ENCODE measurements around the gene KCMF1. TPM values are rescaled to one million over a fixed set of nuclear protein-coding genes. Genes with fewer than 3 reads are reported as not detected.

The KCMF1 gene
- total RNA-seq, 3 donors from 2014 or later = 73.0 to 95.2 (median 85.0) TPM

DNA sequence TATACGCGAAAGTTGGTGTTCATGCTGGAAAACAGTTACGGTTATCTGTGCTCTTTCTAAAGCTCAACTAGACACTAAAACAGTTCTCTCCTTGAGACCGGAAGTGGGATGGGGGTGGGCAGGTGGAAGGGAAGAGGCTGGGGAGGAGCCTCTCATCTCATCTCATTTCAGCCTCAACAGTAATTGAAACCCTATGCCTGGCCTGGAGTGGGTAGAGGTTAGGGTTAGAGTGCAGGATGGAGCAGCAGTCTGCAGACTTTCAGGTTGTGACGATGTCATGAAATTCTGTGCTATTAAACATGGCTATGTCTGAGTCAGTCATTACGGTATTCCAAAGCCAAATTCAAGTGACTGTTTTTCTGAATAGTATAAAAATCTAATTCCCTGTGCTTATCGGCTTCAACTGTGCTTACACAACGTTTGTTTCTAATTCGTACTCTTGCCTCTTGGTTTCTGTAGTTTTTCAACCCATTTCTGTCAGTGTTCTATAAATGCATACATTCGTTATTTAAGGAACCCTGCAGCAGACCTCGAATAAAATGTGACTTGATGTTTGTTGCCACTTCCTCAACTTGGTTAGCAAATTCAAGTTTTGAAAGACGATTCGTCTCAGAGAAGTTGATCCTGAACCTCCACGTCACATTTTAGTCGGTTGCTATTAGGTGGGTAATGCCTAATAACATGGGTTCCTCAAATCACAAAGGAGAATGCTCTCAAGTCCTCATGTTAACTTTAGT lies 86.4 kb downstream of the KCMF1 start:
- ATAC-seq (no peak), DNase-seq (no peak)
- Histone ChIP-seq H3K4me1 (ENCODE audit: low read depth) (peaks cover 6% of the 10 kb centered on the region), H3K4me3 (no peak overlapping the region), H3K9me3 (no peaks in the 10 kb centered on the region), H3K36me3 (ENCODE audit: low read depth) (no peaks in the 10 kb centered on the region)
- TF ChIP-seq CTCF (IDR thresholded peaks at IDR 0.05) = no peak
- intact Hi-C loops (cut with DNase I, micrococcal nuclease) = loop anchor here in 1 of 2 donors (10.0 kb wide), 1 partner anchor 247 kb away; no protein-coding TSS in a partner anchor

DNA sequence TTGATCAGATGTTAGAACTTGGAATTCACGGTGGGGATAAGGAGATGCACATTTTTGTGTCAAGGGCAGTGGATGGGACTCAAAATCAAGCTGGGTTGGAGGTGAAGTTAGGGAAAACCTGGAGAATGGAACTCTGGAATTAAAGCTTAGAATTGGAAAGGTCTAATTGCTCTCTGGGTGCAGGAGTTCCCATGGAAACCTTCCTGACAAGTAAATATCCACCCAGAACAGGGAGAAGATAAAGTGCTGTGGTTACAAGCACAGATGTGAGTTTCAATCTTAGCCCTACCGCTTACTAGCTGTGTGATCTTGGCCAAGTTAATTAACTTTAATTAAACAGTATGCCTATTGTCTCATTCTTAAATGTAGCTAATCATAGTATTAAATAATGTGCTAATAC lies 90.9 kb downstream of the KCMF1 start:
- DNase-seq (no peak), ATAC-seq (no peak)
- no peaks in the 10 kb centered on the region for H3K36me3 ChIP-seq (ENCODE audit: low read depth)
- no peaks in the 10 kb centered on the region for H3K4me1 ChIP-seq (ENCODE audit: low read depth)
- H3K4me3 ChIP-seq = no peak overlapping the region
- intact Hi-C loops (cut with DNase I, micrococcal nuclease) = loop anchor here in 1 of 2 donors (10.0 kb wide), 1 partner anchor 223 kb away; no protein-coding TSS in a partner anchor
- no peaks in the 10 kb centered on the region for H3K9me3 ChIP-seq
- no peak for TF ChIP-seq CTCF (IDR thresholded peaks at IDR 0.05)

- H3K4me3 ChIP-seq = no peak overlapping the region
- no peaks in the 10 kb centered on the region for H3K9me3 ChIP-seq
- no peak for ATAC-seq
- intact Hi-C loops (cut with DNase I, micrococcal nuclease) = loop anchor here in 1 of 2 donors (10.0 kb wide), 1 partner anchor 222 kb away; no protein-coding TSS in a partner anchor
- no peak for TF ChIP-seq CTCF (IDR thresholded peaks at IDR 0.05)
- H3K4me1 ChIP-seq (ENCODE audit: low read depth) = no peaks in the 10 kb centered on the region
- H3K36me3 ChIP-seq (ENCODE audit: low read depth) = no peaks in the 10 kb centered on the region
- DNase-seq = no peak
These were observed 91.6 kb downstream of the KCMF1 start for GRCh38 chr2:85062565-85062964.

DNA sequence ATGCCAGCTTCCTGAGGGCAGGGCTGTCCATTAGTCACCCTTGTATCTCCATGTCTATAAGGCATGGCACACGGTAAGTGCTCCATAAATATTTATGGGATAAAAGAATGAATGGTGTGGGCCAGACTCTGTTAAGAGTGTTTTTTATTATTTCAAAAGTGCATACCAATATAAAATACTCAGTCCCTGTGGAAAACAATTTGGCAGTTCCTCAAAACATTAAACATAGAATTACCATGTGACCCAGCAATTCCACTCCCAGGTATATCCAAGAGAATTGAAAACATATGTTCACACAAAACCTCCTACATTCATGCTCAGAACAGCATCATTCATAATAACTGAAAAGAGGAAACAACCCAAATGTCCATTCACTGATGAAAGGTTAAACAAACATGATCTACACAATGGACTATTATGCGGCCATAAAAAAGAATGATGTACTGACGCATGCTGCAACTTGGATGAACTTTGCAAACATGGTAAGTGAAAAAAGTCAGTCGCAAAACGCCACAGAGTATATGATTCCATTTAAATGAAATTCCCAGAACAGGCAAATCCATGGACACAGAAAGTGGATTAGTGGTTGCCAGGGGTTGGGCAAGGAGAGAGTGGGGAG lies 93.1 kb downstream of the KCMF1 start:
- intact Hi-C loops (cut with DNase I, micrococcal nuclease) = loop anchor here in 1 of 2 donors (10.0 kb wide), 1 partner anchor 221 kb away; no protein-coding TSS in a partner anchor
- TF ChIP-seq CTCF (IDR thresholded peaks at IDR 0.05) = no peak
- ATAC-seq = peak; percentile 63

DNA sequence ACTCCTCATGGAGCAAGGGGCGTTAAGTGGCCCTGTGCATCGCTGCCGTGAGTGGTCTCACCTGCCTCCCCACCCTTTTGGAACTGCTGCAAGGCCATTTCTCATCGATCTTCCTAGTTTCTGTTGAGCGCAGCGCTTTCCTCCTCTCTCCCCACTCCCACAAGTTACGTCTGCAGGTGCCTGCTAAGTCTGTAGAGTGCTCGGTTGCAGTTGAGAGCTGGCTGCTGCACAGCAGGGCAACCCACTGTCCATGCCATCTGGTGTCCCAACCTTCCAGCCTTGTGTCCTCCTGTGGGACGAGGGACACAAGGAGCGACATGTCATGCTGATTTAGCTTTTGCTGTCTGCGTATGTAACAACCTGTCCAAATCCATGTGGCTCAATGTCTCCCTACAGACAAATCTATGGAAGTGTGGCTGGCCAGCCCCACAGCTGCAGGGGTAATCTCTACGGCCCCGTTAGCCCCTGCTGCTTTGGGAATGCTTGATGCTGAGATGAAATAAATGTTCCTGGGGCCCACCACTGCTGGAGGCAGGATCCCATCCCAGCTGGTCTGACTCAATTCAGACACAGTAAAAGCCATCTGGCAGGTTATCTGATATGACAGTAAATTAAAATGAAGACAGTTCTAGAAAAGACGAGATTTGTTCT lies 94.1 kb downstream of the KCMF1 start:
- no peaks in the 10 kb centered on the region for H3K36me3 ChIP-seq (ENCODE audit: low read depth)
- H3K4me1 ChIP-seq (ENCODE audit: low read depth) = no peaks in the 10 kb centered on the region
- no peak for DNase-seq
- no peak for ATAC-seq
- no peak overlapping the region for H3K4me3 ChIP-seq
- intact Hi-C loops (cut with DNase I, micrococcal nuclease) = loop anchor here (5.0 to 10.0 kb wide), 2 partner anchors 220 to 222 kb away; no protein-coding TSS in a partner anchor
- no peak for TF ChIP-seq CTCF (IDR thresholded peaks at IDR 0.05)
- no peaks in the 10 kb centered on the region for H3K9me3 ChIP-seq

More for the DNA sequence above, 93.1 kb downstream of the KCMF1 start:
- Histone ChIP-seq H3K4me1 (ENCODE audit: low read depth) (no peaks in the 10 kb centered on the region), H3K36me3 (ENCODE audit: low read depth) (no peaks in the 10 kb centered on the region), H3K4me3 (no peak overlapping the region), H3K9me3 (no peaks in the 10 kb centered on the region)
- DNase-seq = no peak

Data from mucosa of descending colon (tissue), 3 donors.